Measurements from ENCODE around the gene CELF5. TPM values are rescaled to one million over a fixed set of nuclear protein-coding genes. Genes with fewer than 3 reads are reported as not detected.
A peak's percentile ranks its signal among the peaks of the same experiment; 100 is the strongest.

Gene CELF5
- total RNA-seq, 2 donors from 2014 or later, result 0.59 TPM; not detected in 1

GRCh38 chr19:3274245-3274941 is 49.9 kb downstream of the CELF5 start:
- no peak for DNase-seq (ENCODE audit: low spot score)
- H3K27ac Mint-ChIP-seq, result no peak overlapping the region
- no peak for ATAC-seq

GRCh38 chr19:3274942-3275582 is 50.6 kb downstream of the CELF5 start:
- DNase-seq (ENCODE audit: low spot score) (peak; percentile 69), ATAC-seq (peak; percentile 50 to 60)
- no peaks in the 10 kb centered on the region for H3K36me3 Mint-ChIP-seq
- peak overlapping the region; percentile 93 for H3K4me3 Mint-ChIP-seq
- H3K27ac Mint-ChIP-seq, result peak overlapping the region; percentile 44 to 65
- no peaks in the 10 kb centered on the region for H3K9me3 Mint-ChIP-seq
- H3K27me3 Mint-ChIP-seq, result peaks cover 2 to 12% of the 10 kb centered on the region in 2 donors
- H3K4me1 Mint-ChIP-seq (ENCODE audit: low read depth in 2 of 2), result peaks cover 7 to 16% of the 10 kb centered on the region in 2 donors

More at GRCh38 chr19:3274245-3274941, 49.9 kb downstream of the CELF5 start:
- peak overlapping the region; percentile 93 for H3K4me3 Mint-ChIP-seq
- peaks cover 9 to 19% of the 10 kb centered on the region in 2 donors for H3K27me3 Mint-ChIP-seq
- no peaks in the 10 kb centered on the region for H3K36me3 Mint-ChIP-seq
- no peaks in the 10 kb centered on the region for H3K9me3 Mint-ChIP-seq
- peaks cover 7 to 16% of the 10 kb centered on the region in 2 donors for H3K4me1 Mint-ChIP-seq (ENCODE audit: low read depth in 2 of 2)

GRCh38 chr19:3275583-3276340 is 51.3 kb downstream of the CELF5 start:
- peaks cover 7 to 16% of the 10 kb centered on the region in 2 donors for H3K4me1 Mint-ChIP-seq (ENCODE audit: low read depth in 2 of 2)
- H3K36me3 Mint-ChIP-seq, result no peaks in the 10 kb centered on the region
- DNase-seq (ENCODE audit: low spot score) (peak; percentile 88), ATAC-seq (peak; percentile 91 to 93)
- H3K27me3 Mint-ChIP-seq, result peaks cover 0 to 11% of the 10 kb centered on the region in 2 donors
- H3K4me3 Mint-ChIP-seq, result peak overlapping the region; percentile 93
- H3K27ac Mint-ChIP-seq, result peak overlapping the region; percentile 44 to 65
- H3K9me3 Mint-ChIP-seq, result no peaks in the 10 kb centered on the region

- H3K36me3 Mint-ChIP-seq, result no peaks in the 10 kb centered on the region
- peaks cover 0 to 10% of the 10 kb centered on the region in 2 donors for H3K27me3 Mint-ChIP-seq
- H3K9me3 Mint-ChIP-seq, result no peaks in the 10 kb centered on the region
- peaks cover 7 to 16% of the 10 kb centered on the region in 2 donors for H3K4me1 Mint-ChIP-seq (ENCODE audit: low read depth in 2 of 2)
- ATAC-seq, result no peak
- H3K27ac Mint-ChIP-seq, result no peak overlapping the region
- H3K4me3 Mint-ChIP-seq, result peak overlapping the region; percentile 48
- DNase-seq (ENCODE audit: low spot score), result no peak
Measured at GRCh38 chr19:3276341-3276799, 51.9 kb downstream of the CELF5 start.

GRCh38 chr19:3277649-3278048 is 53.2 kb downstream of the CELF5 start:
- no peak overlapping the region for H3K4me3 Mint-ChIP-seq
- H3K4me1 Mint-ChIP-seq (ENCODE audit: low read depth in 2 of 2), result peaks cover 7 to 16% of the 10 kb centered on the region in 2 donors
- H3K27ac Mint-ChIP-seq, result no peak overlapping the region

GRCh38 chr19:3278294-3278693 is 53.8 kb downstream of the CELF5 start:
- Mint-ChIP-seq H3K27me3 (peaks cover 0 to 7% of the 10 kb centered on the region in 2 donors), H3K4me1 (ENCODE audit: low read depth in 2 of 2) (peaks cover 7 to 16% of the 10 kb centered on the region in 2 donors), H3K4me3 (no peak overlapping the region), H3K27ac (no peak overlapping the region), H3K9me3 (no peaks in the 10 kb centered on the region), H3K36me3 (no peaks in the 10 kb centered on the region)
- ATAC-seq (no peak), DNase-seq (ENCODE audit: low spot score) (no peak)

More at GRCh38 chr19:3277649-3278048, 53.2 kb downstream of the CELF5 start:
- no peak for ATAC-seq
- no peak for DNase-seq (ENCODE audit: low spot score)
- Mint-ChIP-seq H3K9me3 (no peaks in the 10 kb centered on the region), H3K27me3 (peaks cover 0 to 7% of the 10 kb centered on the region in 2 donors), H3K36me3 (no peaks in the 10 kb centered on the region)

GRCh38 chr19:3278749-3279148 is 54.3 kb downstream of the CELF5 start:
- Mint-ChIP-seq H3K27ac (no peak overlapping the region), H3K27me3 (peaks cover 0 to 4% of the 10 kb centered on the region in 2 donors), H3K4me1 (ENCODE audit: low read depth in 2 of 2) (peaks cover 7 to 16% of the 10 kb centered on the region in 2 donors), H3K4me3 (no peak overlapping the region), H3K36me3 (no peaks in the 10 kb centered on the region), H3K9me3 (no peaks in the 10 kb centered on the region)
- ATAC-seq (no peak), DNase-seq (ENCODE audit: low spot score) (no peak)

- ATAC-seq (no peak), DNase-seq (ENCODE audit: low spot score) (no peak)
- Mint-ChIP-seq H3K36me3 (no peaks in the 10 kb centered on the region), H3K4me1 (ENCODE audit: low read depth in 2 of 2) (peaks cover 8 to 16% of the 10 kb centered on the region in 2 donors), H3K4me3 (no peak overlapping the region), H3K27ac (no peak overlapping the region), H3K9me3 (no peaks in the 10 kb centered on the region), H3K27me3 (peaks cover 0 to 4% of the 10 kb centered on the region in 2 donors)
Measured at GRCh38 chr19:3279306-3279705, 54.8 kb downstream of the CELF5 start.

GRCh38 chr19:3281026-3281425 is 56.6 kb downstream of the CELF5 start:
- no peaks in the 10 kb centered on the region for H3K9me3 Mint-ChIP-seq
- H3K27ac Mint-ChIP-seq, result peak overlapping the region in 1 of 2 donors; percentile 47
- no peak overlapping the region for H3K4me3 Mint-ChIP-seq
- DNase-seq (ENCODE audit: low spot score) (no peak), ATAC-seq (no peak)
- H3K36me3 Mint-ChIP-seq, result no peaks in the 10 kb centered on the region
- H3K27me3 Mint-ChIP-seq, result peaks cover 0 to 2% of the 10 kb centered on the region in 2 donors
- H3K4me1 Mint-ChIP-seq (ENCODE audit: low read depth in 2 of 2), result peaks cover 5 to 8% of the 10 kb centered on the region in 2 donors

- Mint-ChIP-seq H3K27ac (no peak overlapping the region), H3K4me1 (ENCODE audit: low read depth in 2 of 2) (peaks cover 5 to 8% of the 10 kb centered on the region in 2 donors), H3K36me3 (no peaks in the 10 kb centered on the region), H3K9me3 (no peaks in the 10 kb centered on the region), H3K4me3 (no peak overlapping the region), H3K27me3 (peaks cover 0 to 2% of the 10 kb centered on the region in 2 donors)
- ATAC-seq (no peak), DNase-seq (ENCODE audit: low spot score) (no peak)
Measured at GRCh38 chr19:3282155-3282554, 57.7 kb downstream of the CELF5 start.

- Mint-ChIP-seq H3K4me3 (no peak overlapping the region), H3K4me1 (ENCODE audit: low read depth in 2 of 2) (peaks cover 5 to 8% of the 10 kb centered on the region in 2 donors), H3K9me3 (no peaks in the 10 kb centered on the region), H3K27me3 (peaks cover 1 to 2% of the 10 kb centered on the region in 2 donors), H3K36me3 (no peaks in the 10 kb centered on the region), H3K27ac (no peak overlapping the region)
- DNase-seq (ENCODE audit: low spot score) (no peak), ATAC-seq (no peak)
Measured at GRCh38 chr19:3282564-3282963, 58.1 kb downstream of the CELF5 start.

- Mint-ChIP-seq H3K27ac (no peak overlapping the region), H3K4me1 (ENCODE audit: low read depth in 2 of 2) (peaks cover 3 to 8% of the 10 kb centered on the region in 2 donors), H3K27me3 (peaks cover 4 to 6% of the 10 kb centered on the region in 2 donors), H3K9me3 (no peaks in the 10 kb centered on the region), H3K4me3 (no peak overlapping the region), H3K36me3 (no peaks in the 10 kb centered on the region)
- ATAC-seq, result no peak
- no peak for DNase-seq (ENCODE audit: low spot score)
Measured at GRCh38 chr19:3283246-3283751, 58.8 kb downstream of the CELF5 start.

- Mint-ChIP-seq H3K27ac (no peak overlapping the region), H3K4me1 (ENCODE audit: low read depth in 2 of 2) (peaks cover 0 to 8% of the 10 kb centered on the region in 2 donors), H3K27me3 (peaks cover 4 to 6% of the 10 kb centered on the region in 2 donors), H3K36me3 (no peaks in the 10 kb centered on the region), H3K9me3 (no peaks in the 10 kb centered on the region), H3K4me3 (no peak overlapping the region)
- no peak for DNase-seq (ENCODE audit: low spot score)
- ATAC-seq, result no peak
Measured at GRCh38 chr19:3283886-3284657, 59.6 kb downstream of the CELF5 start.

Data from natural killer cell treated with Interleukin-12 subunit alpha and Interleukin-12 subunit beta and Interleukin-15 and Interleukin-18, amount 100 ng/mL, for 72 hours (primary cell).